HCT116 (cell line): ENCODE data around the gene DIDO1. TPM values are rescaled to one million over a fixed set of nuclear protein-coding genes. Genes with fewer than 3 reads are reported as not detected.

Experiments used
- ATAC-seq: fragments of 200-7000 bp; cut with Tn5 transposase; 2 replicates; pipeline ENCODE4 v1.9.1; 2020; ENCODE audit warnings: mild to moderate bottlenecking, moderate library complexity
- BruUV-seq: library from RNA; stranded (reverse); fragments of 400-500 nt; replicated peaks from 2 replicates; lab custom pipeline; 2021; lab: Mats Ljungman, UMichigan
- CTCF ChIA-PET: fragments of 300-600 bp; sonication (Branson Sonifier 250); formaldehyde crosslinking; loops from one replicate; lab custom pipeline; 2021; ENCODE audit warnings: antibody characterized with exemption; lab: Charles Lee
- POLR2A ChIA-PET: fragments of 300-600, 350-600 bp; sonication (Branson Sonifier 250); formaldehyde crosslinking; loops from one replicate; lab custom pipeline; 2021; ENCODE audit warnings: antibody characterized with exemption; lab: Charles Lee
- RAD21 ChIA-PET, 2 experiments: fragments of 300-600 bp; sonication (Branson Sonifier 250); formaldehyde crosslinking; loops; one replicate each; lab custom pipeline; 2023; ENCODE audit warnings: low total read pairs in 2 of 2; ENCODE audit not compliant: uncharacterized antibody in 2 of 2, unreplicated experiment in 2 of 2, low non-redundant PET in 1 of 2; lab: Charles Lee
- DNase-seq: peaks from one replicate; pipeline ENCODE4 v3.0.0-alpha.2; 2010; ENCODE audit warnings: low read depth, low spot score
- H2AFZ ChIP-seq: fragments of 200-600 bp; shearing (Covaris generic), sonication (generic); 2 replicates; pipeline ENCODE4 v1.6.1; 2017; ENCODE audit warnings: low read depth, mixed run types, mixed read lengths, antibody characterized with exemption, low read length; ENCODE audit not compliant: poor library complexity, severe bottlenecking
- H3K27ac ChIP-seq: 2 replicates; pipeline ENCODE4 v1.5.1; 2012; ENCODE audit warnings: low read depth, low read length
- H3K27me3 ChIP-seq: fragments of 200-600 bp; sonication (generic); 2 replicates; pipeline ENCODE4 v1.6.1; 2016; ENCODE audit warnings: mixed run types, low read length, mixed read lengths; ENCODE audit not compliant: insufficient read depth
- H3K36me3 ChIP-seq, 2 experiments: fragments of 200-500 bp in 1 of 2; fragments of 200-600 bp in 1 of 2; sonication (Bioruptor generic) in 1 of 2; sonication (generic) in 1 of 2; 2 replicates each; pipeline versions ENCODE4 v1.5.1 to v1.6.1; 2014 to 2016; ENCODE audit warnings: low read length in 2 of 2, inconsistent platforms in 1 of 2, mixed read lengths in 1 of 2, mixed run types in 1 of 2; ENCODE audit not compliant: insufficient read depth in 2 of 2, control insufficient read depth in 1 of 2
- H3K4me1 ChIP-seq, 2 experiments: fragments of 200-600 bp in 1 of 2; sonication (generic) in 1 of 2; 2 replicates each; pipeline versions ENCODE4 v1.5.1 to v1.6.1; 2012 to 2017; ENCODE audit warnings: low read length in 2 of 2, inconsistent platforms in 1 of 2, mild to moderate bottlenecking in 1 of 2, mixed read lengths in 1 of 2, mixed run types in 1 of 2, moderate library complexity in 1 of 2; ENCODE audit not compliant: insufficient read depth in 2 of 2, control insufficient read depth in 1 of 2
- H3K4me2 ChIP-seq: fragments of 200-600 bp; sonication (generic); 2 replicates; pipeline ENCODE4 v1.6.1; 2017; ENCODE audit warnings: mixed run types, low read length, mixed read lengths
- H3K4me3 ChIP-seq, 2 experiments: fragments of 200-600 bp in 1 of 2; sonication (generic) in 1 of 2; replicated peaks in 1 of 2; 2 replicates each; pipeline ENCODE4 v1.5.1; 2011 to 2016; ENCODE audit warnings: low read length in 2 of 2, control low read depth in 1 of 2, low read depth in 1 of 2, mild to moderate bottlenecking in 1 of 2, mixed read lengths in 1 of 2, mixed run types in 1 of 2
- H3K79me2 ChIP-seq: fragments of 200-600 bp; sonication (generic); 2 replicates; pipeline ENCODE4 v1.6.1; 2017; ENCODE audit warnings: mild to moderate bottlenecking, mixed run types, low read length, moderate library complexity, mixed read lengths; ENCODE audit not compliant: insufficient read depth
- H3K9ac ChIP-seq: fragments of 200-600 bp; sonication (generic); 2 replicates; pipeline ENCODE4 v1.6.1; 2016; ENCODE audit warnings: low read length, mixed read lengths
- H3K9me2 ChIP-seq: fragments of 200-600 bp; sonication (generic), shearing (Covaris generic); 2 replicates; pipeline ENCODE4 v1.6.1; 2017; ENCODE audit warnings: mixed run types, mild to moderate bottlenecking, moderate library complexity; ENCODE audit not compliant: insufficient read depth
- H3K9me3 ChIP-seq, 2 experiments: fragments of 200-500 bp in 1 of 2; fragments of 200-600 bp in 1 of 2; sonication (Bioruptor generic) in 1 of 2; sonication (generic) in 1 of 2; 2 replicates each; pipeline ENCODE4 v1.6.1; 2014 to 2017; ENCODE audit warnings: low read length in 2 of 2, mixed read lengths in 2 of 2, inconsistent platforms in 1 of 2, low read depth in 1 of 2, mild to moderate bottlenecking in 1 of 2, mixed run types in 1 of 2, moderate library complexity in 1 of 2; ENCODE audit not compliant: control insufficient read depth in 1 of 2, insufficient read depth in 1 of 2
- H4K20me1 ChIP-seq: fragments of 200-600 bp; sonication (generic), shearing (Covaris generic); 2 replicates; pipeline ENCODE4 v1.6.1; 2017; ENCODE audit warnings: mixed run types, mild to moderate bottlenecking, moderate library complexity; ENCODE audit not compliant: insufficient read depth
- ELF1 ChIP-seq: IDR thresholded peaks from 2 replicates; pipeline ENCODE4 v1.6.1; 2012; ENCODE audit warnings: low read depth, borderline replicate concordance
- POLR2A ChIP-seq: IDR thresholded peaks from 2 replicates; pipeline ENCODE4 v1.7.0; 2011; ENCODE audit warnings: borderline replicate concordance; ENCODE audit not compliant: insufficient read depth, insufficient read length; ENCODE audit errors: extremely low read depth
- SRF ChIP-seq: IDR thresholded peaks from 2 replicates; pipeline ENCODE4 v1.6.1; 2012; ENCODE audit warnings: low read depth
- intact Hi-C: fragments of 100-400 bp; cut with micrococcal nuclease; formaldehyde crosslinking; loops from 2 replicates; pipeline ENCODE4 v1.10.0; 2022
- total RNA-seq: library from RNA; stranded (reverse); gene quantifications from one replicate; pipeline ENCODE4 v1.2.1, GENCODE V29; 2021; ENCODE audit not compliant: unreplicated experiment
- TF ChIP-seq, protein P1 (sequence below): IDR thresholded peaks from 2 replicates; pipeline ENCODE4 v1.6.1; 2012

The DIDO1 gene
- total RNA-seq, 1 experiment from 2014 or later: 41.4 TPM

DNA sequence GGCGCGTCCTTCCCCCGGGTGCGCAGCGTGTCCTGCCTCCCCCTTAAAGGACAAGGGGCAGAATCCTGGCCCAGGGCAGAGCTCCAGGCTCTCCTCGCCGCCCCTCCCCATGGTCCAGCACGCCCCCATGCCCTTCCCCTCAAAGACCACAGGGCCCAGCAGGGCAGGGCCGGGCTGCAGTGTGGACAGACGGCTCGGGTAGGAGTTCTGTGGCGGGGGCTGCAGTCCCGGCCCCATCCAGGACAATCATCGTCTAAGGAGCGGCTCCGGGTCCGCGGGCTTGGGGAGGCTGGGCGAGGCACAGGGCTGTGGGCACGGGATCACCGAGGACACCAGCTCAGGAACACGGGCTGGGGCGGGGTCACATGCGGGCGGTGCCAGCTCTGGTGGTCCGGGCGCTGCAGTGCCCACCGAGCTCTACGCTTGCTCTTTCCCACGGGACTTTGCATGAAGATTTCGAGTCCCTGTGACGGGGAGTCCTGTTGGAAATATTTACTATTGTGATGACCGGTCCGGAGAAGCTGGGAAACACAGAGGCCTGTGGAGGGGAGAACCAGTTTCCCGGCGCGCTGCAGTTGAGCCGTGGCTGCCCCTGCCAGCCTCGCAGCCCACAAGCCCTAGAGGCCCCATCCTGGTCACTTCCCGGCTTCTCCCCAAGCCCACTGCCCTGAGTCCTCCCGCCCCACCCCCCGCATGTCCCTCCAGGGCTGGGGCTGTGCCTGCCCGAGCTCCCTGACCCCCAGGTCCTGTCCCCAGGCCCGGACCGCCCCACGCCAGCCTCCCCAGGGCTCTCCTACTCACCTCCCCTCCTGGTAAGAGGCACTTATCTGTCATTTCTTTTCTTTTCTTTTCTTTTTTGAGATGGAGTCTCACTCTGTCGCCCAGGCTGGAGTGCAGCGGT is 46.8 kb upstream of the DIDO1 start:
- peaks cover 9 to 18% of the 10 kb centered on the region in 2 experiments; a peak in 3 of 4 replicates for H3K4me1 ChIP-seq
- no TSS peak for BruUV-seq
- TF ChIP-seq SRF (no peak), ELF1 (no peak), POLR2A (no peak)
- TF ChIP-seq, protein P1, sequence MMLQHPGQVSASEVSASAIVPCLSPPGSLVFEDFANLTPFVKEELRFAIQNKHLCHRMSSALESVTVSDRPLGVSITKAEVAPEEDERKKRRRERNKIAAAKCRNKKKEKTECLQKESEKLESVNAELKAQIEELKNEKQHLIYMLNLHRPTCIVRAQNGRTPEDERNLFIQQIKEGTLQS: no peak
- H3K4me2 ChIP-seq: peak overlapping the region; percentile 80
- H2AFZ ChIP-seq: no peak overlapping the region
- ChIA-PET CTCF (interaction anchor here (0.6 to 1.8 kb wide), 13 partner anchors 7 to 242 kb away, joined by 3 to 27 read pairs (median 4); no protein-coding TSS in a partner anchor), RAD21 (interaction anchor here (1.0 to 1.4 kb wide), 3 partner anchors 36 to 200 kb away, joined by 6 to 13 read pairs (median 10); no protein-coding TSS in a partner anchor), POLR2A (interaction anchor here (0.9 to 1.4 kb wide), 3 partner anchors 14 to 301 kb away, joined by 3 to 5 read pairs (median 3); no protein-coding TSS in a partner anchor)
- no peaks in the 10 kb centered on the region for H3K9me2 ChIP-seq
- H3K27me3 ChIP-seq: no peaks in the 10 kb centered on the region
- DNase-seq (no peak), ATAC-seq (no peak)
- no peak overlapping the region; the same call in 1 of the 2 replicates for H3K27ac ChIP-seq
- no peaks in the 10 kb centered on the region for H3K9me3 ChIP-seq
- no peaks in the 10 kb centered on the region for H4K20me1 ChIP-seq
- H3K9ac ChIP-seq: peak overlapping the region; percentile 39; the same call in 1 of the 2 replicates
- no peaks in the 10 kb centered on the region for H3K36me3 ChIP-seq
- H3K4me3 ChIP-seq: peak overlapping the region; percentile 35 to 47
- intact Hi-C loops: loop anchor here (1.0 kb wide), 1 partner anchor 36 kb away; no protein-coding TSS in a partner anchor
- no peaks in the 10 kb centered on the region for H3K79me2 ChIP-seq
